Measurements from ENCODE around the gene TIMM44. TPM values are rescaled to one million over a fixed set of nuclear protein-coding genes. Genes with fewer than 3 reads are reported as not detected.

Gene TIMM44
- polyA plus RNA-seq, 3 donors = 9.5 to 33.2 (median 10.4) TPM

DNA sequence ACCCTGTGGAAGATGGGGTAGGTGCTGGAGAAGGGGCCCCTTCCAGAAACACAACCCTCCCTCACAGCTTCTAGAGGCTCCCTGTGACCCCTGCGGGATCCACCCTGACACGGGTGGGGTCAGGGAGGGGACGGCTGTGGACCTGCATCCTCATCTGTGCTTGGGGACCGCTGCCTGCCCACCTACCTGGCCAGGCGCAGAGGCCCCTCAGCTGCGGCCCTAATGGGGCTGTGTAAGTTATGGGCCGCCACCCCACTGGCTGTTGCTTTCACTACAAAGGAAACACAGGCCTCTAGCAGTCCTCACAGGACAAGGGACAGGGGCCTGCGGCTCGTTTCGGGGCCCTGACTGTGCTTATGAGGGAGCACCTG is 10.6 kb downstream of the TIMM44 start:
- DNase-seq = no peak

DNA sequence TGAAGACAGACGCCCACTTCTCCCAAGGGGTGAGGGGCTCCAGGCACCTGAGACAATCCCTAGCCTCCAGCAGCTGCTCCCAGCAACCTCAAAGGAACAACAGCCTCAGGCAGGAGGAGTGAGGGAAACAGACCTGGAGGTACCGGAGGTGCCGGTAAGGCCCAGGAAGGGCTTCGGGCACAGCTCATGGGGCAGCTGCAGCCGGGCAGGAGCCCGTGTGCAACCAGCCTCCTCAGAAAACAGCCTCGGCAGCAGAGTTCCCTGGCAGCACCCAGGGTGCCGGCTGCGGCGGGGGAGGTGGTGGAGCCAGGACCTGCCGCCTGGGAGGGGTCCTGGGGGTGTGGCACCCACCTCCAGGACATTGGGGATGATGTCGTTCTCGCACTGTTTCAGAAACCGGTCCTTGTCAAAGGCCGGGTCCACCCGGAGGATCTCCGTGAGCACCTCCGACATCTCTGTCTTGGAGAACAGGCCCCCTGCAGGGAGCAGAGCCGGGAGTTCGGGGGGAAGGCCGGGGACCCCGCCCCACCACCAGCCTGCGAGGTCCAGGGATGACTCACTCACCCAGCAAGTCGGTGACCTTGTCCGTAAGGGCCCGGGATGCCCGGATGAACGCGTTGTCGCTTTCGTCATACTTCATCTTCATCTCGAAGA is 11.1 kb downstream of the TIMM44 start:
- Histone ChIP-seq H3K36me3 (replicated peaks in 1 of 2; ENCODE audit: control insufficient read depth in 1 of 2, insufficient read depth in 2 of 2, low read length in 2 of 2) (peaks cover 65 to 71% of the 10 kb centered on the region in 2 donors), H3K27me3 (ENCODE audit: control insufficient read depth in 2 of 2, insufficient read depth in 2 of 2, low read length in 2 of 2) (no peaks in the 10 kb centered on the region), H2AFZ (ENCODE audit: insufficient read depth, low read depth, low read length, poor library complexity, severe bottlenecking) (no peak overlapping the region), H3K4me2 (replicated peaks; ENCODE audit: extremely low read depth, low read length, poor library complexity, severe bottlenecking) (no peak overlapping the region), H3K4me3 (replicated peaks in 1 of 3; ENCODE audit: low read depth in 2 of 3, low read length in 3 of 3) (no peak overlapping the region), H3K9ac (ENCODE audit: insufficient read depth, low read length, poor library complexity, severe bottlenecking) (no peak overlapping the region), H3K4me1 (ENCODE audit: control insufficient read depth in 1 of 2, insufficient read depth in 2 of 2, low read length in 2 of 2) (no peaks in the 10 kb centered on the region), H3K9me3 (replicated peaks in 1 of 2; ENCODE audit: control insufficient read depth in 1 of 2, insufficient read depth in 1 of 2, low read length in 2 of 2) (no peaks in the 10 kb centered on the region), H3K79me2 (ENCODE audit: insufficient read depth, low read length) (no peaks in the 10 kb centered on the region), H4K20me1 (ENCODE audit: insufficient read depth, low read length) (no peaks in the 10 kb centered on the region), H3K27ac (ENCODE audit: low read depth in 1 of 2, low read length in 2 of 2) (no peak overlapping the region)
- H3K27me3 Mint-ChIP-seq (ENCODE audit: low read depth in 3 of 3) = peaks cover 0 to under 1% (median 0%) of the 10 kb centered on the region in 3 donors
- intact Hi-C loops (cut with micrococcal nuclease) = no loop called here
- H3K4me1 Mint-ChIP-seq = no peaks in the 10 kb centered on the region
- no peak overlapping the region for H3K27ac Mint-ChIP-seq
- H3K36me3 Mint-ChIP-seq = peaks cover 53 to 73% of the 10 kb centered on the region in 2 donors
- H3K4me3 Mint-ChIP-seq = no peak overlapping the region
- peaks cover 0 to 5% (median 0%) of the 10 kb centered on the region in 7 donors for H3K9me3 Mint-ChIP-seq
- WGBS (ENCODE audit: insufficient coverage) = 97% methylated on average over 22 of the region's 32 CpGs
- DNase-seq = no peak
- TF ChIP-seq, protein P1, sequence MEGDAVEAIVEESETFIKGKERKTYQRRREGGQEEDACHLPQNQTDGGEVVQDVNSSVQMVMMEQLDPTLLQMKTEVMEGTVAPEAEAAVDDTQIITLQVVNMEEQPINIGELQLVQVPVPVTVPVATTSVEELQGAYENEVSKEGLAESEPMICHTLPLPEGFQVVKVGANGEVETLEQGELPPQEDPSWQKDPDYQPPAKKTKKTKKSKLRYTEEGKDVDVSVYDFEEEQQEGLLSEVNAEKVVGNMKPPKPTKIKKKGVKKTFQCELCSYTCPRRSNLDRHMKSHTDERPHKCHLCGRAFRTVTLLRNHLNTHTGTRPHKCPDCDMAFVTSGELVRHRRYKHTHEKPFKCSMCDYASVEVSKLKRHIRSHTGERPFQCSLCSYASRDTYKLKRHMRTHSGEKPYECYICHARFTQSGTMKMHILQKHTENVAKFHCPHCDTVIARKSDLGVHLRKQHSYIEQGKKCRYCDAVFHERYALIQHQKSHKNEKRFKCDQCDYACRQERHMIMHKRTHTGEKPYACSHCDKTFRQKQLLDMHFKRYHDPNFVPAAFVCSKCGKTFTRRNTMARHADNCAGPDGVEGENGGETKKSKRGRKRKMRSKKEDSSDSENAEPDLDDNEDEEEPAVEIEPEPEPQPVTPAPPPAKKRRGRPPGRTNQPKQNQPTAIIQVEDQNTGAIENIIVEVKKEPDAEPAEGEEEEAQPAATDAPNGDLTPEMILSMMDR (IDR thresholded peaks at IDR 0.05) = no peak

More for the DNA sequence above, 10.6 kb downstream of the TIMM44 start:
- Histone ChIP-seq H3K4me3 (replicated peaks in 1 of 3; ENCODE audit: low read depth in 2 of 3, low read length in 3 of 3) (no peak overlapping the region), H3K4me1 (ENCODE audit: control insufficient read depth in 1 of 2, insufficient read depth in 2 of 2, low read length in 2 of 2) (no peaks in the 10 kb centered on the region), H3K27ac (ENCODE audit: low read depth in 1 of 2, low read length in 2 of 2) (no peak overlapping the region), H3K9me3 (replicated peaks in 1 of 2; ENCODE audit: control insufficient read depth in 1 of 2, insufficient read depth in 1 of 2, low read length in 2 of 2) (no peaks in the 10 kb centered on the region), H3K36me3 (replicated peaks in 1 of 2; ENCODE audit: control insufficient read depth in 1 of 2, insufficient read depth in 2 of 2, low read length in 2 of 2) (peaks cover 70 to 76% of the 10 kb centered on the region in 2 donors), H3K79me2 (ENCODE audit: insufficient read depth, low read length) (no peaks in the 10 kb centered on the region), H3K27me3 (ENCODE audit: control insufficient read depth in 2 of 2, insufficient read depth in 2 of 2, low read length in 2 of 2) (no peaks in the 10 kb centered on the region), H3K9ac (ENCODE audit: insufficient read depth, low read length, poor library complexity, severe bottlenecking) (no peak overlapping the region), H4K20me1 (ENCODE audit: insufficient read depth, low read length) (no peaks in the 10 kb centered on the region), H2AFZ (ENCODE audit: insufficient read depth, low read depth, low read length, poor library complexity, severe bottlenecking) (no peak overlapping the region), H3K4me2 (replicated peaks; ENCODE audit: extremely low read depth, low read length, poor library complexity, severe bottlenecking) (no peak overlapping the region)
- Mint-ChIP-seq H3K27ac (no peak overlapping the region), H3K4me3 (no peak overlapping the region), H3K36me3 (peaks cover 58 to 78% of the 10 kb centered on the region in 2 donors), H3K4me1 (no peaks in the 10 kb centered on the region), H3K9me3 (peaks cover 0 to 5% (median 0%) of the 10 kb centered on the region in 7 donors), H3K27me3 (ENCODE audit: low read depth in 3 of 3) (no peaks in the 10 kb centered on the region)
- WGBS (ENCODE audit: insufficient coverage) = 97% methylated on average over 10 of the region's 10 CpGs
- intact Hi-C loops (cut with micrococcal nuclease) = no loop called here
- TF ChIP-seq, protein P1 (IDR thresholded peaks at IDR 0.05) = no peak

All from CD14-positive monocyte (primary cell).